K562 (cell line): ENCODE data around the gene CNKSR1.

ENCODE experiments used
- DPF2 ChIP-seq: fragments of 450-650 bp; IDR thresholded peaks from 2 replicates; pipeline ENCODE4 v1.6.1; 2016
- IFI16 ChIP-seq: fragments of 250-450 bp; sonication (Bioruptor Pico); IDR thresholded peaks from 2 replicates; pipeline ENCODE4 v2.1.2; 2022; ENCODE audit warnings: mild to moderate bottlenecking, inconsistent platforms
- MYC ChIP-seq, 2 experiments: fragments of 250-450 bp in 1 of 2; sonication (Bioruptor Pico) in 1 of 2; IDR thresholded peaks; 2 replicates each; pipeline versions ENCODE4 v1.5.1 to v1.6.1; 2012 to 2021; ENCODE audit warnings: low read depth in 2 of 2, borderline replicate concordance in 1 of 2, improper control_type of control experiment in 1 of 2, low read length in 1 of 2, mild to moderate bottlenecking in 1 of 2, moderate library complexity in 1 of 2
- NFYB ChIP-seq: IDR thresholded peaks from 2 replicates; pipeline ENCODE4 v1.6.1; 2011; ENCODE audit warnings: mild to moderate bottlenecking, moderate library complexity; ENCODE audit not compliant: insufficient read length; ENCODE audit errors: extremely low read depth
- NR2C1 ChIP-seq, 2 experiments: fragments of 450-650 bp; IDR thresholded peaks; 2 replicates each; pipeline ENCODE4 v1.6.1; 2017; ENCODE audit warnings: mild to moderate bottlenecking in 2 of 2, antibody characterized with exemption in 1 of 2, inconsistent platforms in 1 of 2, missing compliant biosample characterization in 1 of 2, missing genetic modification characterization in 1 of 2
- SNRNP70 ChIP-seq: fragments of 200-400 bp; formaldehyde crosslinking; optimal IDR thresholded peaks from 2 replicates; pipeline ENCODE3; 2017; ENCODE audit warnings: low read depth, low read length
- WHSC1 ChIP-seq: IDR thresholded peaks from one replicate; pipeline ENCODE4 v1.6.1; 2012; ENCODE audit warnings: low read length, control low read depth, inconsistent platforms
- ZFX ChIP-seq: sonication (generic); formaldehyde crosslinking; IDR thresholded peaks from 2 replicates; pipeline ENCODE4 v1.8.0; 2022; ENCODE audit warnings: mild to moderate bottlenecking, missing genetic modification reagents, moderate library complexity
- TF ChIP-seq, protein P1 (sequence below), 3 experiments: IDR thresholded peaks in 2 of 3; conservative IDR thresholded peaks in 1 of 3; 2 replicates each; pipeline ENCODE4 v1.5.1; 2011 to 2012; ENCODE audit warnings: low read length in 3 of 3, mild to moderate bottlenecking in 3 of 3, control low read depth in 2 of 3, improper control_type of control experiment in 1 of 3, inconsistent platforms in 1 of 3, low read depth in 1 of 3, mixed read lengths in 1 of 3, moderate library complexity in 1 of 3; ENCODE audit not compliant: insufficient read depth in 2 of 3
- TF ChIP-seq, protein P2 (sequence below): sonication (generic); formaldehyde crosslinking; IDR thresholded peaks from 2 replicates; pipeline ENCODE4 v1.5.0; 2020; ENCODE audit warnings: missing genetic modification reagents
- TF ChIP-seq, protein P3 (sequence below): fragments of 250-450 bp; sonication (Bioruptor Pico); IDR thresholded peaks from 2 replicates; pipeline ENCODE4 v1.5.1; 2021; ENCODE audit warnings: mild to moderate bottlenecking

DNA sequence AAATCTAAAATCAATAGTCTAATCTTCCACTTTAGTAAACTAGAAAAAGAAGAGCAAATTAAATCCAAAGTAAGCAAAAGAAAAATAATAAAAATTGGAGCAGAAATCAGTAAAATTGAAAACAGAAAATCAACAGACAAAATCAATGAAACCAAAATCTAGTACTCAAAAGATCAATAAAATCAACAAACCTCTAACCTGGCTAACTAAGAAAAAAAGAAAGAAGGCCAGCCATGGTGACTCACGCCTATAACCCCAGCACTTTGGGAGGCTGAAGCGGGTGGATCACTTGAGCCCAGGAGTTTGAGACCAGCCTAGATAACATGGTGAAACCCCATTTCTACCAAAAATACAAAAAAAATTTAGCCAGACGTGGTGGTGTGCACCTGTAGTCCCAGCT is 42.8 kb upstream of the CNKSR1 start:
- TF ChIP-seq, protein P1, sequence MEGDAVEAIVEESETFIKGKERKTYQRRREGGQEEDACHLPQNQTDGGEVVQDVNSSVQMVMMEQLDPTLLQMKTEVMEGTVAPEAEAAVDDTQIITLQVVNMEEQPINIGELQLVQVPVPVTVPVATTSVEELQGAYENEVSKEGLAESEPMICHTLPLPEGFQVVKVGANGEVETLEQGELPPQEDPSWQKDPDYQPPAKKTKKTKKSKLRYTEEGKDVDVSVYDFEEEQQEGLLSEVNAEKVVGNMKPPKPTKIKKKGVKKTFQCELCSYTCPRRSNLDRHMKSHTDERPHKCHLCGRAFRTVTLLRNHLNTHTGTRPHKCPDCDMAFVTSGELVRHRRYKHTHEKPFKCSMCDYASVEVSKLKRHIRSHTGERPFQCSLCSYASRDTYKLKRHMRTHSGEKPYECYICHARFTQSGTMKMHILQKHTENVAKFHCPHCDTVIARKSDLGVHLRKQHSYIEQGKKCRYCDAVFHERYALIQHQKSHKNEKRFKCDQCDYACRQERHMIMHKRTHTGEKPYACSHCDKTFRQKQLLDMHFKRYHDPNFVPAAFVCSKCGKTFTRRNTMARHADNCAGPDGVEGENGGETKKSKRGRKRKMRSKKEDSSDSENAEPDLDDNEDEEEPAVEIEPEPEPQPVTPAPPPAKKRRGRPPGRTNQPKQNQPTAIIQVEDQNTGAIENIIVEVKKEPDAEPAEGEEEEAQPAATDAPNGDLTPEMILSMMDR (IDR thresholded peaks at IDR 0.05 in 2 of 3, conservative IDR thresholded peaks at IDR 0.05 in 1 of 3; ENCODE audit: insufficient read depth in 2 of 3, low read depth in 1 of 3, low read length in 3 of 3), result no peak
- TF ChIP-seq, protein P2, sequence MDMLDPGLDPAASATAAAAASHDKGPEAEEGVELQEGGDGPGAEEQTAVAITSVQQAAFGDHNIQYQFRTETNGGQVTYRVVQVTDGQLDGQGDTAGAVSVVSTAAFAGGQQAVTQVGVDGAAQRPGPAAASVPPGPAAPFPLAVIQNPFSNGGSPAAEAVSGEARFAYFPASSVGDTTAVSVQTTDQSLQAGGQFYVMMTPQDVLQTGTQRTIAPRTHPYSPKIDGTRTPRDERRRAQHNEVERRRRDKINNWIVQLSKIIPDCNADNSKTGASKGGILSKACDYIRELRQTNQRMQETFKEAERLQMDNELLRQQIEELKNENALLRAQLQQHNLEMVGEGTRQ, result no peak
- TF ChIP-seq NFYB (no peak), ZFX (CRISPR knock-in tag) (no peak), MYC (IDR thresholded peaks at IDR 0.05; ENCODE audit: low read depth, low read length) (no peak), MYC (CRISPR knock-in tag; IDR thresholded peaks at IDR 0.05; ENCODE audit: borderline replicate concordance, low read depth) (no peak), DPF2 (no peak), NR2C1 (IDR thresholded peaks at IDR 0.05) (no peak), NR2C1 (tag; IDR thresholded peaks at IDR 0.05) (no peak), WHSC1 (no peak), IFI16 (CRISPR knock-in tag) (no peak), SNRNP70 (no peak)
- TF ChIP-seq, protein P3, sequence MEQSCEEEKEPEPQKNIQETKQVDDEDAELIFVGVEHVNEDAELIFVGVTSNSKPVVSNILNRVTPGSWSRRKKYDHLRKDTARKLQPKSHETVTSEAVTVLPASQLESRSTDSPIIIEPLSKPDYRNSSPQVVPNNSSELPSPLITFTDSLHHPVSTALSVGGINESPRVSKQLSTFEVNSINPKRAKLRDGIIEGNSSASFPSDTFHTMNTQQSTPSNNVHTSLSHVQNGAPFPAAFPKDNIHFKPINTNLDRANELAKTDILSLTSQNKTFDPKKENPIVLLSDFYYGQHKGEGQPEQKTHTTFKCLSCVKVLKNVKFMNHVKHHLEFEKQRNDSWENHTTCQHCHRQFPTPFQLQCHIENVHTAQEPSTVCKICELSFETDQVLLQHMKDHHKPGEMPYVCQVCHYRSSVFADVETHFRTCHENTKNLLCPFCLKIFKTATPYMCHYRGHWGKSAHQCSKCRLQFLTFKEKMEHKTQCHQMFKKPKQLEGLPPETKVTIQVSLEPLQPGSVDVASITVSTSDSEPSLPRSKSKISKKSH (CRISPR knock-in tag), result no peak
